Hippocampal formation (tissue), 2 donors: ENCODE measurements around the gene JMJD6.

Source experiments
- DNase-seq, 2 donors: peaks; one replicate each; lab custom pipeline; 2025; lab: John Stamatoyannopoulos, UW

JMJD6 gene

GRCh38 chr17:76697702-76698465, 28.5 kb downstream of the JMJD6 start:
- no peak for DNase-seq

GRCh38 chr17:76696763-76697701, 29.4 kb downstream of the JMJD6 start:
- no peak for DNase-seq

- no peak for DNase-seq
Measured at GRCh38 chr17:76695059-76695831, 31.2 kb downstream of the JMJD6 start.

GRCh38 chr17:76691379-76692191, 34.8 kb downstream of the JMJD6 start:
- DNase-seq: no peak

GRCh38 chr17:76690596-76691280, 35.7 kb downstream of the JMJD6 start:
- no peak for DNase-seq

GRCh38 chr17:76689859-76690258, 36.5 kb downstream of the JMJD6 start:
- no peak for DNase-seq

GRCh38 chr17:76688165-76688622, 38.2 kb downstream of the JMJD6 start:
- DNase-seq: no peak

GRCh38 chr17:76687298-76688164, 38.9 kb downstream of the JMJD6 start:
- no peak for DNase-seq

- no peak for DNase-seq
Measured at GRCh38 chr17:76686538-76687297, 39.7 kb downstream of the JMJD6 start.

- DNase-seq: no peak
Measured at GRCh38 chr17:76685846-76686245, 40.6 kb downstream of the JMJD6 start.

GRCh38 chr17:76685366-76685765, 41.0 kb downstream of the JMJD6 start:
- no peak for DNase-seq

- no peak for DNase-seq
Measured at GRCh38 chr17:76684756-76685155, 41.6 kb downstream of the JMJD6 start.

- DNase-seq: no peak
Measured at GRCh38 chr17:76683921-76684745, 42.3 kb downstream of the JMJD6 start.

GRCh38 chr17:76683011-76683755, 43.2 kb downstream of the JMJD6 start:
- DNase-seq: no peak

- DNase-seq: no peak
Measured at GRCh38 chr17:76682296-76682695, 44.1 kb downstream of the JMJD6 start.

GRCh38 chr17:76681222-76682137, 44.9 kb downstream of the JMJD6 start:
- peak; percentile 8 to 38 for DNase-seq
